HTR-8/SVneo (cell line): ENCODE measurements around the gene ORC3.

Source experiments
- DNase-seq: peaks from one replicate; pipeline ENCODE4 v3.0.0; 2011; ENCODE audit warnings: low spot score, mixed read lengths; ENCODE audit not compliant: insufficient read length
- FAIRE-seq: peaks from 2 replicates; lab custom pipeline; 2011; peaks lifted over from hg19 to GRCh38; lab: Jason Lieb, UNC

ORC3 gene

DNA sequence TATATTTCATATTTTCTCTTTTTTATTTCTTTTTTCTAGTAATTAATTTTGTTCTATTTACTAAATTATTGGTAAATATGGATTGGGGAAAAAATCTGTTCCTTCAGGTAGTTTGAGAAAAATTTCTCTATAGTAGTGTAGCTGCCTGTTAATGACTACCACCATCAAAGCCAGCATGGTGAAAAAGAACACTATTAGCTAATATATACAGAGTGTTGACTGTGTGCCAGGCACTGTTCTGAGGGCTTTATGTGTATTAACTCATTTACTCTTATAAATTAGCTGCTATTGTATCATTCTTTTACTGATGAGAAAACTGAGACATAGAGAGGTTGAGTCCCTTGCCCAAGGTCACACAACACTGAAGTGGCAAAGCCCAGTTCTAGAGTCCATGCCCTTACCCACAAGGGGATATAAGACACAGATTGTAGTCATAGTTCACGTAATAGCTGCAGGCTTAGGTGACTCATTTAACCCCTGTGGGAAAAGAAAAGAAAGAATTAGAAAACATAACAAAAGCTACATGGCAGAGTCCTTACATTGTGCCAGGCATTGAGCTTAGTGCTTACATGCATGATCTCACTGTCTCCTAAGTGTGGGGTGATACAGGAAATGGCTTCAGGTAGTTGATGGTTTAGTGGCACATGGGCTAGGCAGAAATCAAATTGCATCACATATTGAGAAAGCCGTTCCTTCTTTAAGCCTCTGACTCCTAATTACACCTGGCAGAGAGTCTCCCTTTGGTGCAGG is 124.3 kb downstream of the ORC3 start:
- DNase-seq, result no peak
- no peak for FAIRE-seq
